HEK293 (cell line): ENCODE results near the gene PLOD3.

Experiments
- EGR2 ChIP-seq: fragments of 450-650 bp; formaldehyde crosslinking; IDR thresholded peaks from 2 replicates; pipeline ENCODE4 v1.5.1; 2016; ENCODE audit warnings: low read depth, missing biosample characterization, missing genetic modification characterization
- GLIS1 ChIP-seq: fragments of 450-650 bp; formaldehyde crosslinking; IDR thresholded peaks from 2 replicates; pipeline ENCODE4 v1.5.1; 2016; ENCODE audit warnings: missing biosample characterization, missing genetic modification characterization
- IKZF3 ChIP-seq: fragments of 450-650 bp; IDR thresholded peaks from 2 replicates; pipeline ENCODE4 v1.5.0; 2018; ENCODE audit warnings: missing biosample characterization, mild to moderate bottlenecking, missing genetic modification characterization, moderate library complexity
- KLF1 ChIP-seq: fragments of 450-650 bp; formaldehyde crosslinking; IDR thresholded peaks from 2 replicates; pipeline ENCODE4 v1.5.1; 2016; ENCODE audit warnings: missing biosample characterization, missing genetic modification characterization
- KLF8 ChIP-seq: fragments of 450-650 bp; formaldehyde crosslinking; IDR thresholded peaks from 2 replicates; pipeline ENCODE4 v1.5.1; 2016; ENCODE audit warnings: missing biosample characterization, missing genetic modification characterization
- KLF9 ChIP-seq: fragments of 450-650 bp; formaldehyde crosslinking; IDR thresholded peaks from 2 replicates; pipeline ENCODE4 v1.5.1; 2016; ENCODE audit warnings: missing biosample characterization, missing genetic modification characterization, low read depth
- ZBTB17 ChIP-seq: fragments of 450-650 bp; formaldehyde crosslinking; IDR thresholded peaks from 2 replicates; pipeline ENCODE4 v1.5.1; 2016; ENCODE audit warnings: missing biosample characterization, missing genetic modification characterization
- ZBTB20 ChIP-seq: fragments of 450-650 bp; formaldehyde crosslinking; IDR thresholded peaks from 2 replicates; pipeline ENCODE4 v1.5.1; 2016; ENCODE audit warnings: missing biosample characterization, missing genetic modification characterization
- ZBTB48 ChIP-seq: fragments of 450-650 bp; formaldehyde crosslinking; IDR thresholded peaks from 2 replicates; pipeline ENCODE4 v1.5.1; 2016; ENCODE audit warnings: missing biosample characterization, missing genetic modification characterization
- ZFHX2 ChIP-seq: fragments of 450-650 bp; formaldehyde crosslinking; conservative IDR thresholded peaks from 2 replicates; pipeline ENCODE4 v1.5.1; 2016; ENCODE audit warnings: missing biosample characterization, missing genetic modification characterization
- ZIC2 ChIP-seq: fragments of 450-650 bp; formaldehyde crosslinking; IDR thresholded peaks from 2 replicates; pipeline ENCODE4 v1.5.1; 2016; ENCODE audit warnings: missing biosample characterization, missing genetic modification characterization
- ZNF112 ChIP-seq: fragments of 450-650 bp; formaldehyde crosslinking; IDR thresholded peaks from 2 replicates; pipeline ENCODE4 v1.5.0; 2017; ENCODE audit warnings: missing biosample characterization, missing genetic modification characterization
- ZNF2 ChIP-seq: fragments of 450-650 bp; formaldehyde crosslinking; IDR thresholded peaks from 2 replicates; pipeline ENCODE4 v1.5.1; 2016; ENCODE audit warnings: missing biosample characterization, missing genetic modification characterization
- ZNF366 ChIP-seq: fragments of 450-650 bp; formaldehyde crosslinking; conservative IDR thresholded peaks from 2 replicates; pipeline ENCODE4 v1.5.1; 2016; ENCODE audit warnings: missing biosample characterization, missing genetic modification characterization
- ZNF423 ChIP-seq: fragments of 450-650 bp; formaldehyde crosslinking; IDR thresholded peaks from 2 replicates; pipeline ENCODE4 v1.5.1; 2016; ENCODE audit warnings: missing biosample characterization, missing genetic modification characterization
- ZNF433 ChIP-seq: fragments of 450-650 bp; formaldehyde crosslinking; IDR thresholded peaks from 2 replicates; pipeline ENCODE4 v1.5.1; 2016; ENCODE audit warnings: missing biosample characterization, missing genetic modification characterization, low read depth
- ZNF48 ChIP-seq: fragments of 450-650 bp; formaldehyde crosslinking; IDR thresholded peaks from 2 replicates; pipeline ENCODE4 v1.5.1; 2016; ENCODE audit warnings: missing biosample characterization, missing genetic modification characterization
- ZNF530 ChIP-seq: fragments of 450-650 bp; formaldehyde crosslinking; IDR thresholded peaks from 2 replicates; pipeline ENCODE4 v1.5.1; 2016; ENCODE audit warnings: low read depth, missing biosample characterization, missing genetic modification characterization
- ZNF610 ChIP-seq: fragments of 450-650 bp; formaldehyde crosslinking; IDR thresholded peaks from 2 replicates; pipeline ENCODE4 v1.5.1; 2016; ENCODE audit warnings: missing biosample characterization, missing genetic modification characterization, borderline replicate concordance
- TF ChIP-seq, protein P1 (sequence below): fragments of 450-650 bp; IDR thresholded peaks from 2 replicates; pipeline ENCODE4 v1.5.1; 2018; ENCODE audit warnings: missing biosample characterization, missing genetic modification characterization
- TF ChIP-seq, protein P2 (sequence below): fragments of 450-650 bp; formaldehyde crosslinking; IDR thresholded peaks from 2 replicates; pipeline ENCODE4 v1.5.1; 2017; ENCODE audit warnings: missing biosample characterization, missing genetic modification characterization
- TF ChIP-seq, protein P3 (sequence below): fragments of 450-650 bp; formaldehyde crosslinking; optimal IDR thresholded peaks from 2 replicates; pipeline ENCODE3; 2016; ENCODE audit warnings: missing biosample characterization, mild to moderate bottlenecking, missing genetic modification characterization
- TF ChIP-seq, protein P4 (sequence below): fragments of 450-650 bp; formaldehyde crosslinking; IDR thresholded peaks from 2 replicates; pipeline ENCODE4 v1.5.1; 2016; ENCODE audit warnings: missing biosample characterization, missing genetic modification characterization
- TF ChIP-seq, protein P5 (sequence below): fragments of 450-650 bp; formaldehyde crosslinking; IDR thresholded peaks from 2 replicates; pipeline ENCODE4 v1.5.1; 2016; ENCODE audit warnings: missing biosample characterization, missing genetic modification characterization
- TF ChIP-seq, protein P6 (sequence below): fragments of 450-650 bp; formaldehyde crosslinking; IDR thresholded peaks from 2 replicates; pipeline ENCODE4 v1.5.1; 2017; ENCODE audit warnings: missing biosample characterization, missing genetic modification characterization

The PLOD3 gene

DNA sequence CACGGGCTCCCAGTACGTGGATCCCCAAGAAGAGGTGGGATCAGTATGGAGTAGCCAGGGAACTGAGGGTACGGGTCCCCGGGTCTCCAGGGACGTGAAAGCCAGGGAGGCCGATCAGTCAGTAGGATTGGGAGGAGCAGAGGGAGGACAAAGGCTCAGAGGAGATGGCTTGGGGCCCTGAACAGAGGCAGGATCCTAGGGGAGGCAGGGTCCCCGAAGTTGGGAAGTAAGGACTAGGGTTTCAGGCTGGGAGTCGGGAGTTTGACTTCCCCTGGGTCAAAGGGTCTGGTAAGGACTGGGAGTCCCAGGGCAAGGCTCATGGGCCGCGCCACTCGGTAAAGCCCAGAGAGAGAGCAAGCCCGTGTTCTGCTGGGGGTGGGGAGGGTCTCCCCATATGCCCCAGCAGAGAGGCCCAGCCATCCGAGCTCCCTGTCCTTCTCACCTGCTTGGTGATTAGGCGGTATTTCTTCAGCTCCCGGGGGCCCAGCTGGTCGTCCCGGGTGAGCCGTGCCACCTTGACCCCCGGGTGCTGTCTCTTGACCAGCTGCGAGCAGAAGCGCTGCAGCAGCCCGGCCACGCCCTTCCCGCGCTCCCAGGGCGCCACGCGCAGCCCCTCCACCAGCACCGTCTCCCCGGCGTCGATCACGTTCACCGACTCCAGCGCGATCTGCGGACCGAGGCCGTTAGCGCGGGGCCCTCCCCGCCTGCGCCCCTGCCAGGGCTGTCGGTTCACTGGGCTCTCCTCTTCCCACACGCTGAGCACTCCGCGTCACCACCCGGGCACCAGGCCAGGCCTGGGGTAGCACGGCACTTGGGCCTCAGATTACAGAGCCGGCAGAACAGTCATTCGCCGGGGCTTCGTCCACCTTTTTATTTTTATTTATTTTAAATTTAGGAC lies 44.3 kb downstream of the PLOD3 start (continued):
- TF ChIP-seq KLF9 (tag by site-specific recombination) (peak; percentile 61), ZNF112 (tag by site-specific recombination) (no peak), ZNF610 (tag by site-specific recombination) (no peak), ZNF48 (tag by site-specific recombination) (no peak), ZNF366 (tag by site-specific recombination) (peak; percentile 48), IKZF3 (0 out of 2 replicates have a peak, but pooled peaks have one; percentile 2), ZBTB48 (tag by site-specific recombination) (peak; percentile 15; the same call in 1 of the 2 replicates), EGR2 (tag by site-specific recombination) (peak; percentile 53), ZBTB17 (tag by site-specific recombination) (peak; percentile 71), KLF1 (tag by site-specific recombination) (peak; percentile 72), ZBTB20 (tag by site-specific recombination) (peak; percentile 91), ZNF433 (no peak), KLF8 (tag by site-specific recombination) (peak; percentile 18; the same call in 1 of the 2 replicates), ZNF2 (tag by site-specific recombination) (no peak; the same call in 1 of the 2 replicates), ZIC2 (tag by site-specific recombination) (peak; percentile 94), ZFHX2 (tag by site-specific recombination) (peak; percentile 86), ZNF423 (tag by site-specific recombination) (peak; percentile 63), ZNF530 (tag by site-specific recombination) (no peak), GLIS1 (peak; percentile 98)
- TF ChIP-seq, protein P1, sequence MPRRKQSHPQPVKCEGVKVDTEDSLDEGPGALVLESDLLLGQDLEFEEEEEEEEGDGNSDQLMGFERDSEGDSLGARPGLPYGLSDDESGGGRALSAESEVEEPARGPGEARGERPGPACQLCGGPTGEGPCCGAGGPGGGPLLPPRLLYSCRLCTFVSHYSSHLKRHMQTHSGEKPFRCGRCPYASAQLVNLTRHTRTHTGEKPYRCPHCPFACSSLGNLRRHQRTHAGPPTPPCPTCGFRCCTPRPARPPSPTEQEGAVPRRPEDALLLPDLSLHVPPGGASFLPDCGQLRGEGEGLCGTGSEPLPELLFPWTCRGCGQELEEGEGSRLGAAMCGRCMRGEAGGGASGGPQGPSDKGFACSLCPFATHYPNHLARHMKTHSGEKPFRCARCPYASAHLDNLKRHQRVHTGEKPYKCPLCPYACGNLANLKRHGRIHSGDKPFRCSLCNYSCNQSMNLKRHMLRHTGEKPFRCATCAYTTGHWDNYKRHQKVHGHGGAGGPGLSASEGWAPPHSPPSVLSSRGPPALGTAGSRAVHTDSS (tag by site-specific recombination): no peak
- TF ChIP-seq, protein P2, sequence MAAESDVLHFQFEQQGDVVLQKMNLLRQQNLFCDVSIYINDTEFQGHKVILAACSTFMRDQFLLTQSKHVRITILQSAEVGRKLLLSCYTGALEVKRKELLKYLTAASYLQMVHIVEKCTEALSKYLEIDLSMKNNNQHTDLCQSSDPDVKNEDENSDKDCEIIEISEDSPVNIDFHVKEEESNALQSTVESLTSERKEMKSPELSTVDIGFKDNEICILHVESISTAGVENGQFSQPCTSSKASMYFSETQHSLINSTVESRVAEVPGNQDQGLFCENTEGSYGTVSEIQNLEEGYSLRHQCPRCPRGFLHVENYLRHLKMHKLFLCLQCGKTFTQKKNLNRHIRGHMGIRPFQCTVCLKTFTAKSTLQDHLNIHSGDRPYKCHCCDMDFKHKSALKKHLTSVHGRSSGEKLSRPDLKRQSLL (tag by site-specific recombination): peak; percentile 51; the same call in 1 of the 2 replicates
- TF ChIP-seq, protein P3, sequence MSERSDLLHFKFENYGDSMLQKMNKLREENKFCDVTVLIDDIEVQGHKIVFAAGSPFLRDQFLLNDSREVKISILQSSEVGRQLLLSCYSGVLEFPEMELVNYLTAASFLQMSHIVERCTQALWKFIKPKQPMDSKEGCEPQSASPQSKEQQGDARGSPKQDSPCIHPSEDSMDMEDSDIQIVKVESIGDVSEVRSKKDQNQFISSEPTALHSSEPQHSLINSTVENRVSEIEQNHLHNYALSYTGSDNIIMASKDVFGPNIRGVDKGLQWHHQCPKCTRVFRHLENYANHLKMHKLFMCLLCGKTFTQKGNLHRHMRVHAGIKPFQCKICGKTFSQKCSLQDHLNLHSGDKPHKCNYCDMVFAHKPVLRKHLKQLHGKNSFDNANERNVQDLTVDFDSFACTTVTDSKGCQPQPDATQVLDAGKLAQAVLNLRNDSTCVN: peak; percentile 78
- TF ChIP-seq, protein P4, sequence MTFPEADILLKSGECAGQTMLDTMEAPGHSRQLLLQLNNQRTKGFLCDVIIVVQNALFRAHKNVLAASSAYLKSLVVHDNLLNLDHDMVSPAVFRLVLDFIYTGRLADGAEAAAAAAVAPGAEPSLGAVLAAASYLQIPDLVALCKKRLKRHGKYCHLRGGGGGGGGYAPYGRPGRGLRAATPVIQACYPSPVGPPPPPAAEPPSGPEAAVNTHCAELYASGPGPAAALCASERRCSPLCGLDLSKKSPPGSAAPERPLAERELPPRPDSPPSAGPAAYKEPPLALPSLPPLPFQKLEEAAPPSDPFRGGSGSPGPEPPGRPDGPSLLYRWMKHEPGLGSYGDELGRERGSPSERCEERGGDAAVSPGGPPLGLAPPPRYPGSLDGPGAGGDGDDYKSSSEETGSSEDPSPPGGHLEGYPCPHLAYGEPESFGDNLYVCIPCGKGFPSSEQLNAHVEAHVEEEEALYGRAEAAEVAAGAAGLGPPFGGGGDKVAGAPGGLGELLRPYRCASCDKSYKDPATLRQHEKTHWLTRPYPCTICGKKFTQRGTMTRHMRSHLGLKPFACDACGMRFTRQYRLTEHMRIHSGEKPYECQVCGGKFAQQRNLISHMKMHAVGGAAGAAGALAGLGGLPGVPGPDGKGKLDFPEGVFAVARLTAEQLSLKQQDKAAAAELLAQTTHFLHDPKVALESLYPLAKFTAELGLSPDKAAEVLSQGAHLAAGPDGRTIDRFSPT (tag by site-specific recombination): peak; percentile 87
- TF ChIP-seq, protein P5, sequence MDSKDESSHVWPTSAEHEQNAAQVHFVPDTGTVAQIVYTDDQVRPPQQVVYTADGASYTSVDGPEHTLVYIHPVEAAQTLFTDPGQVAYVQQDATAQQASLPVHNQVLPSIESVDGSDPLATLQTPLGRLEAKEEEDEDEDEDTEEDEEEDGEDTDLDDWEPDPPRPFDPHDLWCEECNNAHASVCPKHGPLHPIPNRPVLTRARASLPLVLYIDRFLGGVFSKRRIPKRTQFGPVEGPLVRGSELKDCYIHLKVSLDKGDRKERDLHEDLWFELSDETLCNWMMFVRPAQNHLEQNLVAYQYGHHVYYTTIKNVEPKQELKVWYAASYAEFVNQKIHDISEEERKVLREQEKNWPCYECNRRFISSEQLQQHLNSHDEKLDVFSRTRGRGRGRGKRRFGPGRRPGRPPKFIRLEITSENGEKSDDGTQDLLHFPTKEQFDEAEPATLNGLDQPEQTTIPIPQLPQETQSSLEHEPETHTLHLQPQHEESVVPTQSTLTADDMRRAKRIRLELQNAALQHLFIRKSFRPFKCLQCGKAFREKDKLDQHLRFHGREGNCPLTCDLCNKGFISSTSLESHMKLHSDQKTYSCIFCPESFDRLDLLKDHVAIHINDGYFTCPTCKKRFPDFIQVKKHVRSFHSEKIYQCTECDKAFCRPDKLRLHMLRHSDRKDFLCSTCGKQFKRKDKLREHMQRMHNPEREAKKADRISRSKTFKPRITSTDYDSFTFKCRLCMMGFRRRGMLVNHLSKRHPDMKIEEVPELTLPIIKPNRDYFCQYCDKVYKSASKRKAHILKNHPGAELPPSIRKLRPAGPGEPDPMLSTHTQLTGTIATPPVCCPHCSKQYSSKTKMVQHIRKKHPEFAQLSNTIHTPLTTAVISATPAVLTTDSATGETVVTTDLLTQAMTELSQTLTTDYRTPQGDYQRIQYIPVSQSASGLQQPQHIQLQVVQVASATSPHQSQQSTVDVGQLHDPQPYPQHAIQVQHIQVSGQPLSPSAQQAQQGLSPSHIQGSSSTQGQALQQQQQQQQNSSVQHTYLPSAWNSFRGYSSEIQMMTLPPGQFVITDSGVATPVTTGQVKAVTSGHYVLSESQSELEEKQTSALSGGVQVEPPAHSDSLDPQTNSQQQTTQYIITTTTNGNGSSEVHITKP (tag by site-specific recombination): peak; percentile 89
- TF ChIP-seq, protein P6, sequence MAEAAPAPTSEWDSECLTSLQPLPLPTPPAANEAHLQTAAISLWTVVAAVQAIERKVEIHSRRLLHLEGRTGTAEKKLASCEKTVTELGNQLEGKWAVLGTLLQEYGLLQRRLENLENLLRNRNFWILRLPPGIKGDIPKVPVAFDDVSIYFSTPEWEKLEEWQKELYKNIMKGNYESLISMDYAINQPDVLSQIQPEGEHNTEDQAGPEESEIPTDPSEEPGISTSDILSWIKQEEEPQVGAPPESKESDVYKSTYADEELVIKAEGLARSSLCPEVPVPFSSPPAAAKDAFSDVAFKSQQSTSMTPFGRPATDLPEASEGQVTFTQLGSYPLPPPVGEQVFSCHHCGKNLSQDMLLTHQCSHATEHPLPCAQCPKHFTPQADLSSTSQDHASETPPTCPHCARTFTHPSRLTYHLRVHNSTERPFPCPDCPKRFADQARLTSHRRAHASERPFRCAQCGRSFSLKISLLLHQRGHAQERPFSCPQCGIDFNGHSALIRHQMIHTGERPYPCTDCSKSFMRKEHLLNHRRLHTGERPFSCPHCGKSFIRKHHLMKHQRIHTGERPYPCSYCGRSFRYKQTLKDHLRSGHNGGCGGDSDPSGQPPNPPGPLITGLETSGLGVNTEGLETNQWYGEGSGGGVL (tag by site-specific recombination): peak; percentile 29; the same call in 1 of the 2 replicates
